Esophagus squamous epithelium (tissue), 5 donors: ENCODE data around the gene ARMCX2. TPM values are rescaled to one million over a fixed set of nuclear protein-coding genes. Genes with fewer than 3 reads are reported as not detected.

ENCODE experiments used
- DNase-seq: peaks from one replicate; lab custom pipeline; 2025; lab: John Stamatoyannopoulos, UW
- H3K27ac ChIP-seq, 4 donors: fragments of 200-600 bp; sonication (generic); one replicate each; pipeline ENCODE4 v1.5.1; 2016 to 2019; ENCODE audit warnings: mild to moderate bottlenecking in 1 of 4
- H3K27me3 ChIP-seq, 4 donors: fragments of 200-600 bp; sonication (generic); 1 replicate in 3 of 4; 2 replicates in 1 of 4; pipeline versions ENCODE4 v1.5.1 to v1.6.0; 2017 to 2021; ENCODE audit warnings: antibody characterized with exemption in 1 of 4
- H3K36me3 ChIP-seq, 3 donors: fragments of 200-600 bp; sonication (generic); one replicate each; pipeline ENCODE4 v1.5.1; 2016 to 2019
- H3K4me1 ChIP-seq, 3 donors: fragments of 200-600 bp; sonication (generic); one replicate each; pipeline ENCODE4 v1.5.1; 2017 to 2019
- H3K4me3 ChIP-seq, 4 donors: fragments of 200-600 bp; sonication (generic); 1 replicate in 3 of 4; 2 replicates in 1 of 4; pipeline ENCODE4 v1.5.1; 2016 to 2019; ENCODE audit warnings: mild to moderate bottlenecking in 2 of 4, moderate library complexity in 1 of 4
- H3K9me3 ChIP-seq, 3 donors: fragments of 200-600 bp; sonication (generic); one replicate each; pipeline ENCODE4 v1.5.1; 2016 to 2019
- CTCF ChIP-seq, 6 experiments: fragments of 450-650 bp in 4 of 6; fragments of 200-600 bp in 2 of 6; sonication (generic) in 2 of 6; IDR thresholded peaks; one replicate each; pipeline ENCODE4 v1.5.1; 2016 to 2019; ENCODE audit warnings: antibody characterized with exemption in 6 of 6, mild to moderate bottlenecking in 4 of 6, moderate library complexity in 4 of 6
- POLR2A ChIP-seq, 4 donors: fragments of 450-650 bp; IDR thresholded peaks; one replicate each; pipeline ENCODE4 v1.6.1; 2017; ENCODE audit warnings: antibody characterized with exemption in 4 of 4, mild to moderate bottlenecking in 4 of 4, moderate library complexity in 3 of 4
- WGBS, 2 donors: methylation state at CpG; one replicate each; pipeline ENCODE4 v1.1.5; 2018; 5-methylcytosine and 5-hydroxymethylcytosine counted together
- intact Hi-C: fragments of 100-400 bp; cut with DNase I; formaldehyde crosslinking; loops from one replicate; pipeline ENCODE4 v1.15.0; 2022
- total RNA-seq, 4 donors: library from RNA; depleted of rRNA; stranded (reverse); fragments of >200 nt; gene quantifications; one replicate each; pipeline ENCODE4 v1.1.0, GENCODE V29; 2016
- donor health status: DM: yes; HTN: yes; CAD: no.

The ARMCX2 gene
- total RNA-seq, 4 donors from 2014 or later: 1.9 to 15.4 (median 8.1) TPM

- DNase-seq: no peak
- Histone ChIP-seq H3K4me3 (no peak overlapping the region), H3K27me3 (no peaks in the 10 kb centered on the region), H3K36me3 (no peaks in the 10 kb centered on the region), H3K4me1 (no peaks in the 10 kb centered on the region), H3K9me3 (no peaks in the 10 kb centered on the region), H3K27ac (no peak overlapping the region)
- intact Hi-C loops: no loop called here
- no peak for TF ChIP-seq POLR2A (IDR thresholded peaks at IDR 0.05)
- no peak for TF ChIP-seq CTCF (IDR thresholded peaks at IDR 0.05)
- 43 to 52% methylated on average over 2 of the region's 2 CpGs for WGBS, 2 donors
Observed at GRCh38 chrX:101686574-101686973, 26.9 kb upstream of the ARMCX2 start.

- Histone ChIP-seq H3K4me1 (no peaks in the 10 kb centered on the region), H3K4me3 (no peak overlapping the region), H3K9me3 (no peaks in the 10 kb centered on the region), H3K36me3 (no peaks in the 10 kb centered on the region), H3K27me3 (no peaks in the 10 kb centered on the region), H3K27ac (no peak overlapping the region)
- intact Hi-C loops: no loop called here
- no peak for DNase-seq
- no peak for TF ChIP-seq POLR2A (IDR thresholded peaks at IDR 0.05)
- TF ChIP-seq CTCF (IDR thresholded peaks at IDR 0.05): no peak
Observed at GRCh38 chrX:101685923-101686322, 26.3 kb upstream of the ARMCX2 start.

- Histone ChIP-seq H3K4me1 (no peaks in the 10 kb centered on the region), H3K9me3 (no peaks in the 10 kb centered on the region), H3K27me3 (no peaks in the 10 kb centered on the region), H3K4me3 (no peak overlapping the region), H3K27ac (no peak overlapping the region), H3K36me3 (no peaks in the 10 kb centered on the region)
- 27 to 49% methylated on average over 2 of the region's 2 CpGs for WGBS, 2 donors
- TF ChIP-seq POLR2A (IDR thresholded peaks at IDR 0.05) (no peak), CTCF (IDR thresholded peaks at IDR 0.05) (no peak)
- intact Hi-C loops: no loop called here
- DNase-seq: no peak
Observed at GRCh38 chrX:101682723-101683122, 23.1 kb upstream of the ARMCX2 start.

GRCh38 chrX:101677028-101677427 lies 17.4 kb upstream of the ARMCX2 start:
- Histone ChIP-seq H3K27ac (no peak overlapping the region), H3K4me3 (no peak overlapping the region), H3K4me1 (no peaks in the 10 kb centered on the region), H3K36me3 (no peaks in the 10 kb centered on the region), H3K9me3 (no peaks in the 10 kb centered on the region), H3K27me3 (no peaks in the 10 kb centered on the region)
- WGBS, 2 donors: 67% methylated on average over 1 of the region's 1 CpG; no CpG with 5 or more reads in 1 of the 2 donors
- no peak for DNase-seq
- TF ChIP-seq POLR2A (IDR thresholded peaks at IDR 0.05) (no peak), CTCF (IDR thresholded peaks at IDR 0.05) (no peak)
- intact Hi-C loops: no loop called here

- WGBS, 2 donors: 57 to 76% methylated on average over 2 to 3 of the region's 3 CpGs
- intact Hi-C loops: no loop called here
Observed at GRCh38 chrX:101676571-101676970, 16.9 kb upstream of the ARMCX2 start.

More at GRCh38 chrX:101676571-101676970, 16.9 kb upstream of the ARMCX2 start:
- TF ChIP-seq POLR2A (IDR thresholded peaks at IDR 0.05) (no peak), CTCF (IDR thresholded peaks at IDR 0.05) (no peak)
- H3K4me1 ChIP-seq: no peaks in the 10 kb centered on the region
- no peak overlapping the region for H3K4me3 ChIP-seq
- no peaks in the 10 kb centered on the region for H3K27me3 ChIP-seq
- DNase-seq: no peak
- no peak overlapping the region for H3K27ac ChIP-seq
- no peaks in the 10 kb centered on the region for H3K36me3 ChIP-seq
- no peaks in the 10 kb centered on the region for H3K9me3 ChIP-seq
